H1 (cell line): Measurements from ENCODE around the gene TRPC1. TPM values are rescaled to one million over a fixed set of nuclear protein-coding genes. Genes with fewer than 3 reads are reported as not detected.

Source experiments
- CTCF ChIA-PET: fragments of 300-600 bp; sonication (Branson Sonifier 250); formaldehyde crosslinking; loops from one replicate; lab custom pipeline; 2021; ENCODE audit not compliant: partially characterized antibody; lab: Charles Lee
- POLR2A ChIA-PET: fragments of 300-600 bp; sonication (Branson Sonifier 250); formaldehyde crosslinking; loops from one replicate; lab custom pipeline; 2021; ENCODE audit warnings: inconsistent platforms; ENCODE audit not compliant: partially characterized antibody; lab: Charles Lee
- DNase-seq, 2 experiments: peaks; one replicate each; pipeline versions ENCODE4 v3.0.0 to v3.0.0-alpha.2; 2010 to 2022; ENCODE audit warnings: low spot score in 2 of 2, low read depth in 1 of 2, mixed read lengths in 1 of 2
- FAIRE-seq: peaks from 2 replicates; lab custom pipeline; 2011; peaks lifted over from hg19 to GRCh38; lab: Jason Lieb, UNC
- H2AFZ ChIP-seq: 2 replicates; pipeline ENCODE4 v1.8.1; 2012; ENCODE audit warnings: low read length, inconsistent platforms
- H2AK5ac ChIP-seq: 2 replicates; pipeline ENCODE4 v1.6.1; 2013; ENCODE audit warnings: low read depth, low read length
- H2BK120ac ChIP-seq: replicated peaks from 2 replicates; pipeline ENCODE3; 2013; ENCODE audit warnings: low read depth, low read length, inconsistent platforms
- H2BK12ac ChIP-seq: 2 replicates; pipeline ENCODE4 v1.6.1; 2013; ENCODE audit warnings: low read depth, low read length
- H2BK15ac ChIP-seq: 2 replicates; pipeline ENCODE4 v1.6.1; 2013; ENCODE audit warnings: low read length
- H2BK20ac ChIP-seq: 2 replicates; pipeline ENCODE4 v1.6.1; 2013; ENCODE audit warnings: low read length
- H2BK5ac ChIP-seq: 2 replicates; pipeline ENCODE4 v1.6.1; 2013; ENCODE audit warnings: low read depth, low read length
- H3K14ac ChIP-seq: 2 replicates; pipeline ENCODE4 v1.6.1; 2013; ENCODE audit warnings: inconsistent platforms; ENCODE audit not compliant: insufficient read length
- H3K18ac ChIP-seq: 2 replicates; pipeline ENCODE4 v1.6.1; 2013; ENCODE audit warnings: low read length; ENCODE audit errors: extremely low read depth
- H3K23ac ChIP-seq: 2 replicates; pipeline ENCODE4 v1.6.1; 2013; ENCODE audit warnings: inconsistent platforms; ENCODE audit not compliant: insufficient read length
- H3K23me2 ChIP-seq: 2 replicates; pipeline ENCODE4 v1.6.1; 2013; ENCODE audit warnings: low read depth, low read length
- H3K27ac ChIP-seq: 2 replicates; pipeline ENCODE4 v1.6.1; 2011; ENCODE audit warnings: low read depth, low read length, inconsistent platforms
- H3K27me3 ChIP-seq, 4 experiments: replicated peaks in 1 of 4; 1 replicate in 1 of 4; 2 replicates in 3 of 4; pipeline versions ENCODE4 v1.6.1 to v1.8.1; 2011 to 2013; ENCODE audit warnings: low read length in 3 of 4, mild to moderate bottlenecking in 3 of 4, inconsistent platforms in 2 of 4, mixed read lengths in 2 of 4, moderate library complexity in 1 of 4; ENCODE audit not compliant: control insufficient read depth in 3 of 4, insufficient read depth in 3 of 4; ENCODE audit errors: extremely low read depth in 1 of 4
- H3K36me3 ChIP-seq, 4 experiments: 2 replicates each; pipeline versions ENCODE4 v1.6.1 to v1.8.1; 2011 to 2013; ENCODE audit warnings: mild to moderate bottlenecking in 4 of 4, low read length in 3 of 4, moderate library complexity in 2 of 4, control low read depth in 1 of 4, inconsistent platforms in 1 of 4; ENCODE audit not compliant: insufficient read depth in 4 of 4, control insufficient read depth in 2 of 4
- H3K4ac ChIP-seq: replicated peaks from 2 replicates; pipeline ENCODE3; 2013; ENCODE audit warnings: low read length, low read depth, mixed read lengths, inconsistent platforms; ENCODE audit not compliant: insufficient read length
- H3K4me1 ChIP-seq, 4 experiments: replicated peaks in 1 of 4; 1 replicate in 1 of 4; 2 replicates in 3 of 4; pipeline versions ENCODE4 v1.6.1 to v1.8.1; 2011 to 2013; ENCODE audit warnings: low read length in 3 of 4, inconsistent platforms in 2 of 4, mixed read lengths in 1 of 4; ENCODE audit not compliant: insufficient read depth in 4 of 4, control insufficient read depth in 3 of 4
- H3K4me2 ChIP-seq, 2 experiments: 2 replicates each; pipeline versions ENCODE4 v1.6.1 to v1.8.1; 2011 to 2013; ENCODE audit warnings: low read depth in 2 of 2, low read length in 2 of 2, control low read depth in 1 of 2, inconsistent platforms in 1 of 2, mild to moderate bottlenecking in 1 of 2; ENCODE audit not compliant: insufficient read depth in 1 of 2
- H3K4me3 ChIP-seq, 4 experiments: fragments of 200-600, 300-600 bp in 1 of 4; sonication (generic), shearing (Covaris generic), sonication (Bioruptor Twin) in 1 of 4; 2 replicates each; pipeline versions ENCODE4 v1.5.1 to v1.8.1; 2011 to 2016; ENCODE audit warnings: low read length in 4 of 4, low read depth in 3 of 4, control low read depth in 2 of 4, inconsistent platforms in 2 of 4, mild to moderate bottlenecking in 2 of 4, mixed read lengths in 1 of 4, moderate library complexity in 1 of 4; ENCODE audit not compliant: insufficient read depth in 2 of 4; ENCODE audit errors: extremely low read depth in 1 of 4
- H3K56ac ChIP-seq: replicated peaks from 2 replicates; pipeline ENCODE3; 2013; ENCODE audit warnings: low read depth, mild to moderate bottlenecking, mixed read lengths, low read length, inconsistent platforms; ENCODE audit not compliant: insufficient read length
- H3K79me1 ChIP-seq: 2 replicates; pipeline ENCODE4 v1.6.1; 2013; ENCODE audit warnings: low read depth, low read length, control low read depth
- H3K79me2 ChIP-seq, 2 experiments: 2 replicates each; pipeline versions ENCODE4 v1.6.1 to v1.8.1; 2012 to 2013; ENCODE audit warnings: low read length in 2 of 2, mild to moderate bottlenecking in 2 of 2, inconsistent platforms in 1 of 2; ENCODE audit not compliant: insufficient read depth in 2 of 2, control insufficient read depth in 1 of 2
- H3K9ac ChIP-seq, 4 experiments: replicated peaks in 1 of 4; 1 replicate in 1 of 4; 2 replicates in 3 of 4; pipeline versions ENCODE4 v1.6.1 to v1.8.1; 2011 to 2013; ENCODE audit warnings: low read depth in 3 of 4, low read length in 3 of 4, control low read depth in 2 of 4, mild to moderate bottlenecking in 2 of 4, moderate library complexity in 2 of 4, inconsistent platforms in 1 of 4; ENCODE audit errors: extremely low read depth in 1 of 4
- H3K9me3 ChIP-seq, 2 experiments: 2 replicates each; pipeline versions ENCODE4 v1.6.1 to v1.8.1; 2012 to 2013; ENCODE audit warnings: mild to moderate bottlenecking in 2 of 2, moderate library complexity in 2 of 2, control low read depth in 1 of 2, inconsistent platforms in 1 of 2, low read depth in 1 of 2, low read length in 1 of 2, mixed read lengths in 1 of 2; ENCODE audit not compliant: insufficient read depth in 2 of 2
- H4K20me1 ChIP-seq, 2 experiments: replicated peaks in 1 of 2; 2 replicates each; pipeline versions ENCODE3 to v1.8.1; 2011 to 2013; ENCODE audit warnings: inconsistent platforms in 2 of 2, low read length in 2 of 2, mild to moderate bottlenecking in 1 of 2; ENCODE audit not compliant: insufficient read depth in 2 of 2, control insufficient read depth in 1 of 2
- H4K5ac ChIP-seq: 2 replicates; pipeline ENCODE4 v1.6.1; 2013; ENCODE audit warnings: low read length, low read depth, mixed read lengths, inconsistent platforms; ENCODE audit not compliant: insufficient read length
- H4K8ac ChIP-seq: 2 replicates; pipeline ENCODE4 v1.8.0; 2013; ENCODE audit warnings: mild to moderate bottlenecking, moderate library complexity, low read length, inconsistent platforms; ENCODE audit not compliant: insufficient read depth; ENCODE audit errors: extremely low read depth
- H4K91ac ChIP-seq: replicated peaks from 2 replicates; pipeline ENCODE3; 2013; ENCODE audit warnings: low read length, mixed read lengths, inconsistent platforms; ENCODE audit not compliant: insufficient read length
- ASH2L ChIP-seq: fragments of 200-600, 300-600 bp; sonication (generic); IDR thresholded peaks from one replicate; pipeline ENCODE4 v1.7.1; 2017; ENCODE audit warnings: low read length
- ATF3 ChIP-seq: IDR thresholded peaks from 2 replicates; pipeline ENCODE4 v1.6.1; 2011; ENCODE audit warnings: low read depth, mild to moderate bottlenecking, low read length; ENCODE audit not compliant: insufficient read depth
- CTBP2 ChIP-seq: IDR thresholded peaks from 2 replicates; pipeline ENCODE4 v1.7.0; 2011; ENCODE audit warnings: borderline replicate concordance, mild to moderate bottlenecking, moderate library complexity, mixed read lengths, low read length; ENCODE audit not compliant: insufficient read depth, insufficient read length
- E2F6 ChIP-seq: IDR thresholded peaks from 2 replicates; pipeline ENCODE4 v1.6.1; 2012; ENCODE audit warnings: inconsistent platforms
- EGR1 ChIP-seq: IDR thresholded peaks from 2 replicates; pipeline ENCODE4 v1.6.1; 2011; ENCODE audit warnings: low read depth, low read length, borderline replicate concordance
- EP300 ChIP-seq, 2 experiments: IDR thresholded peaks; 1 replicate in 1 of 2; 2 replicates in 1 of 2; pipeline ENCODE4 v1.6.1; 2011 to 2012; ENCODE audit warnings: low read depth in 2 of 2, low read length in 2 of 2, mild to moderate bottlenecking in 2 of 2, borderline replicate concordance in 1 of 2, inconsistent platforms in 1 of 2, moderate library complexity in 1 of 2
- EZH2 ChIP-seq: fragments of 200-600 bp; sonication (generic); IDR thresholded peaks from 2 replicates; pipeline ENCODE4 v1.7.1; 2012; ENCODE audit warnings: low read depth, mild to moderate bottlenecking, moderate library complexity, low read length, inconsistent platforms; ENCODE audit not compliant: severe bottlenecking
- FOSL1 ChIP-seq: IDR thresholded peaks from 2 replicates; pipeline ENCODE4 v1.6.1; 2011; ENCODE audit warnings: mild to moderate bottlenecking, low read depth, low read length, moderate library complexity; ENCODE audit not compliant: insufficient read depth
- MAFK ChIP-seq: IDR thresholded peaks from 2 replicates; pipeline ENCODE4 v1.6.1; 2012; ENCODE audit warnings: low read depth, mild to moderate bottlenecking, improper control_type of control experiment, low read length
- POLR2A ChIP-seq, 2 experiments: IDR thresholded peaks; 1 replicate in 1 of 2; 2 replicates in 1 of 2; pipeline ENCODE4 v1.6.1; 2011; ENCODE audit warnings: low read depth in 2 of 2, low read length in 2 of 2, mild to moderate bottlenecking in 2 of 2; ENCODE audit errors: control extremely low read depth in 1 of 2
- RBBP5 ChIP-seq: IDR thresholded peaks from 2 replicates; pipeline ENCODE4 v1.7.1; 2012; ENCODE audit warnings: low read depth, mild to moderate bottlenecking, inconsistent platforms, low read length, moderate library complexity, borderline replicate concordance
- SIX5 ChIP-seq: IDR thresholded peaks from 2 replicates; pipeline ENCODE4 v1.6.1; 2011; ENCODE audit warnings: mild to moderate bottlenecking, low read depth, low read length
- WGBS, 2 experiments: shearing (Covaris generic) in 1 of 2; methylation state at CpG; one replicate each; pipeline versions ENCODE4 v1.1.6 to v1.1.7; 2013 to 2015; ENCODE audit warnings: low lambda C conversion rate in 2 of 2, mixed read lengths in 2 of 2, inconsistent platforms in 1 of 2, low coverage in 1 of 2, missing lambda C conversion rate in 1 of 2; ENCODE audit not compliant: insufficient replicate concordance in 2 of 2, insufficient coverage in 1 of 2, insufficient read length in 1 of 2; ENCODE audit errors: extremely low coverage in 1 of 2, missing lambda C conversion rate in 1 of 2; 5-methylcytosine and 5-hydroxymethylcytosine counted together
- polyA plus RNA-seq, 7 experiments: library from polyadenylated mRNA; depleted of rRNA in 3 of 7; stranded (reverse) in 5 of 7; unstranded in 2 of 7; fragments of >200 nt in 5 of 7; fragments of 200-250 nt in 2 of 7; gene quantifications; 1 replicate in 5 of 7; 2 replicates in 1 of 7; 4 replicates in 1 of 7; pipeline versions ENCODE4 v1.2.1 to v1.2.3, GENCODE V29; 2011 to 2013; ENCODE audit warnings: missing spikeins in 2 of 7, mixed read lengths in 2 of 7
- total RNA-seq: library from RNA; stranded (reverse); fragmentation: NEBNext Ultra II Directional; extraction: Animal tissue kit (Norgen Biotek cat#: 25700); gene quantifications from 2 replicates; pipeline ENCODE4 v1.2.1, GENCODE V29; 2021

Gene TRPC1
- total and polyA plus RNA-seq, 2 of the 8 experiments (the other 6 are each of a cell fraction or from before 2014, with no cell fraction given) = 22.6 to 23.1 TPM

- POLR2A ChIA-PET = interaction anchor here (1.0 kb wide), 1 partner anchor 11 kb away, joined by 3 read pairs; no protein-coding TSS in a partner anchor
- H2BK120ac ChIP-seq = no peak overlapping the region
- H3K23ac ChIP-seq = no peak overlapping the region
- H3K27ac ChIP-seq = no peak overlapping the region
- no peak overlapping the region for H4K91ac ChIP-seq
- peaks cover 0 to 6% (median 0%) of the 10 kb centered on the region in 4 experiments; a peak in 2 of 8 replicates for H3K36me3 ChIP-seq
- H3K79me1 ChIP-seq = no peaks in the 10 kb centered on the region
- peaks cover 0 to 8% (median 6%) of the 10 kb centered on the region in 4 experiments; a peak in 5 of 7 replicates for H3K4me1 ChIP-seq
- CTCF ChIA-PET = interaction anchor here (1.1 to 3.3 kb wide), 4 partner anchors 8 to 20 kb away, joined by 3 to 21 read pairs (median 10); no protein-coding TSS in a partner anchor
- no peak overlapping the region for H4K8ac ChIP-seq
- no peak overlapping the region for H3K56ac ChIP-seq
- no peaks in the 10 kb centered on the region for H3K27me3 ChIP-seq
- no peak overlapping the region for H3K4ac ChIP-seq
- H3K23me2 ChIP-seq = no peaks in the 10 kb centered on the region
- H2BK15ac ChIP-seq = no peak overlapping the region
- H2BK20ac ChIP-seq = no peak overlapping the region
- no peak overlapping the region for H2AK5ac ChIP-seq
- no peak overlapping the region for H3K4me2 ChIP-seq
- H2AFZ ChIP-seq = no peak overlapping the region
- H3K4me3 ChIP-seq = no peak overlapping the region
- no peak overlapping the region for H3K9ac ChIP-seq
- no peak overlapping the region for H2BK12ac ChIP-seq
- H3K14ac ChIP-seq = no peak overlapping the region
- no peaks in the 10 kb centered on the region for H3K9me3 ChIP-seq
- H3K18ac ChIP-seq = no peak overlapping the region
- H4K20me1 ChIP-seq = no peaks in the 10 kb centered on the region
- H2BK5ac ChIP-seq = no peak overlapping the region
- 95% methylated on average over 3 of the region's 3 CpGs; no CpG with 5 or more reads in 1 of the 2 experiments for WGBS, 2 experiments
- FAIRE-seq (no peak), DNase-seq (no peak)
- H3K79me2 ChIP-seq = no peaks in the 10 kb centered on the region
- no peak overlapping the region for H4K5ac ChIP-seq
- TF ChIP-seq RBBP5 (no peak), E2F6 (no peak), EZH2 (no peak), MAFK (no peak), ATF3 (no peak), SIX5 (no peak), ASH2L (no peak), EP300 (IDR thresholded peaks at IDR 0.05; ENCODE audit: borderline replicate concordance in 1 of 2, low read depth in 2 of 2, low read length in 2 of 2) (no peak), EGR1 (no peak), CTBP2 (no peak), POLR2A (IDR thresholded peaks at IDR 0.05; ENCODE audit: control extremely low read depth in 1 of 2, low read depth in 2 of 2, low read length in 2 of 2) (no peak), FOSL1 (no peak)
Observed at GRCh38 chr3:142849148-142849547, 125.3 kb downstream of the TRPC1 start.
